CD4-positive, alpha-beta T cell treated with Interleukin-15 for 4 hours (primary cell): Measurements from ENCODE around the gene NME4.

Experiments used
- DNase-seq: peaks from one replicate; pipeline ENCODE4 v3.0.0-alpha.2; 2020; ENCODE audit warnings: low spot score

The NME4 gene

GRCh38 chr16:363766-364490 is 33.1 kb upstream of the NME4 start:
- DNase-seq = no peak

- no peak for DNase-seq
Observed at GRCh38 chr16:364595-365491, 32.2 kb upstream of the NME4 start.

- no peak for DNase-seq
Observed at GRCh38 chr16:366476-366875, 30.5 kb upstream of the NME4 start.

GRCh38 chr16:367333-367903 is 29.6 kb upstream of the NME4 start:
- no peak for DNase-seq

GRCh38 chr16:368388-369158 is 28.4 kb upstream of the NME4 start:
- DNase-seq = no peak

GRCh38 chr16:369275-369865 is 27.6 kb upstream of the NME4 start:
- DNase-seq = no peak

GRCh38 chr16:369866-370436 is 27.0 kb upstream of the NME4 start:
- DNase-seq = no peak

GRCh38 chr16:370443-370842 is 26.6 kb upstream of the NME4 start, which contains the start of gene MRPL28:
TSS of gene MRPL28 (minus strand) at chr16:370538. CDS start at chr16:370218, 320 bp downstream.
- peak; percentile 93 for DNase-seq

- DNase-seq = no peak
Observed at GRCh38 chr16:370979-371514, 26.0 kb upstream of the NME4 start.

GRCh38 chr16:371515-372301 is 25.3 kb upstream of the NME4 start:
- no peak for DNase-seq

- DNase-seq = no peak
Observed at GRCh38 chr16:372302-372983, 24.6 kb upstream of the NME4 start.

GRCh38 chr16:373020-373598 is 23.9 kb upstream of the NME4 start:
- no peak for DNase-seq

GRCh38 chr16:373848-374615 is 23.0 kb upstream of the NME4 start:
- DNase-seq = no peak

GRCh38 chr16:374616-374926 is 22.4 kb upstream of the NME4 start:
- DNase-seq = no peak

GRCh38 chr16:375212-375611 is 21.8 kb upstream of the NME4 start:
- DNase-seq = no peak

- DNase-seq = no peak
Observed at GRCh38 chr16:375927-376816, 20.8 kb upstream of the NME4 start.

GRCh38 chr16:376817-377418 is 20.1 kb upstream of the NME4 start:
- DNase-seq = no peak
